OCI-LY7 (cell line): ENCODE results near the gene DNAJB12. TPM values are rescaled to one million over a fixed set of nuclear protein-coding genes. Genes with fewer than 3 reads are reported as not detected.

ENCODE experiments used
- BruUV-seq: library from RNA; stranded (reverse); fragments of 400-500 nt; replicated peaks from 2 replicates; lab custom pipeline; 2021; lab: Mats Ljungman, UMichigan
- CTCF ChIA-PET: fragments of 300-600 bp; sonication (Branson Sonifier 250); formaldehyde crosslinking; loops from one replicate; lab custom pipeline; 2022; ENCODE audit warnings: antibody characterized with exemption; ENCODE audit not compliant: unreplicated experiment; lab: Charles Lee
- POLR2A ChIA-PET: fragments of 300-600 bp; sonication (Branson Sonifier 250); formaldehyde crosslinking; loops from one replicate; lab custom pipeline; 2022; ENCODE audit warnings: antibody characterized with exemption; lab: Charles Lee
- DNase-seq: peaks from one replicate; pipeline ENCODE4 v3.0.0-alpha.2; 2015; ENCODE audit warnings: low spot score
- H2AFZ ChIP-seq: fragments of 200-600 bp; sonication (generic), shearing (Covaris generic); 2 replicates; pipeline ENCODE4 v1.6.1; 2014; ENCODE audit warnings: mild to moderate bottlenecking, antibody characterized with exemption, low read length, moderate library complexity
- H3K27ac ChIP-seq: fragments of 200-600 bp; sonication (generic); 2 replicates; pipeline ENCODE4 v1.5.1; 2014; ENCODE audit warnings: mixed run types, low read depth, mild to moderate bottlenecking, moderate library complexity, low read length, inconsistent platforms; ENCODE audit not compliant: poor library complexity, severe bottlenecking
- H3K36me3 ChIP-seq: fragments of 200-600 bp; sonication (generic); 2 replicates; pipeline ENCODE4 v1.6.1; 2014; ENCODE audit warnings: mild to moderate bottlenecking, antibody characterized with exemption, low read length, moderate library complexity, mixed read lengths; ENCODE audit not compliant: insufficient read depth
- H3K4me1 ChIP-seq: fragments of 200-600 bp; sonication (generic); 2 replicates; pipeline ENCODE4 v1.5.1; 2014; ENCODE audit warnings: mild to moderate bottlenecking, low read length; ENCODE audit not compliant: insufficient read depth, poor library complexity, severe bottlenecking
- H3K4me2 ChIP-seq: fragments of 200-600 bp; sonication (generic); 2 replicates; pipeline ENCODE4 v1.6.1; 2014; ENCODE audit warnings: mild to moderate bottlenecking, low read length
- H3K4me3 ChIP-seq: fragments of 200-600 bp; sonication (generic); 2 replicates; pipeline ENCODE4 v1.5.1; 2014; ENCODE audit warnings: mild to moderate bottlenecking, low read depth, low read length; ENCODE audit not compliant: poor library complexity, severe bottlenecking
- H3K79me2 ChIP-seq: fragments of 200-600 bp; sonication (generic); 2 replicates; pipeline ENCODE4 v1.6.1; 2016; ENCODE audit warnings: low read depth, mild to moderate bottlenecking, low read length, moderate library complexity, mixed read lengths; ENCODE audit not compliant: insufficient read depth
- H3K9me2 ChIP-seq: fragments of 200-600 bp; sonication (generic); 2 replicates; pipeline ENCODE4 v1.6.1; 2016; ENCODE audit warnings: mild to moderate bottlenecking, low read length, mixed read lengths; ENCODE audit not compliant: insufficient read depth
- H3K9me3 ChIP-seq: fragments of 200-600 bp; sonication (generic); 2 replicates; pipeline ENCODE4 v1.6.1; 2014; ENCODE audit warnings: mild to moderate bottlenecking, mixed run types, low read length, mixed read lengths
- H4K20me1 ChIP-seq: fragments of 200-600 bp; sonication (generic); 2 replicates; pipeline ENCODE4 v1.6.1; 2014; ENCODE audit warnings: mild to moderate bottlenecking, antibody characterized with exemption, low read length, moderate library complexity, mixed read lengths; ENCODE audit not compliant: insufficient read depth
- EZH2phosphoT487 ChIP-seq: fragments of 200-600 bp; sonication (generic); IDR thresholded peaks from 2 replicates; pipeline ENCODE4 v1.6.1; 2018; ENCODE audit warnings: low read depth, borderline replicate concordance, mild to moderate bottlenecking, mixed run types, antibody characterized with exemption, low read length, moderate library complexity, mixed read lengths
- intact Hi-C: fragments of 100-400 bp; cut with micrococcal nuclease; formaldehyde crosslinking; loops from one replicate; pipeline ENCODE4 v1.10.0; 2022; ENCODE audit not compliant: unreplicated experiment
- total RNA-seq, 2 experiments: library from RNA; depleted of rRNA in 1 of 2; stranded (reverse); fragments of >200 nt in 1 of 2; shearing (Covaris generic) in 1 of 2; gene quantifications; 2 replicates each; pipeline ENCODE4 v1.2.3, GENCODE V29; 2014 to 2022
- TF ChIP-seq, protein P1 (sequence below): fragments of 200-600 bp; sonication (generic); conservative IDR thresholded peaks from 2 replicates; pipeline ENCODE4 v1.5.1; 2014; ENCODE audit warnings: mild to moderate bottlenecking, antibody characterized with exemption, low read length, moderate library complexity, mixed read lengths

DNAJB12 gene
- total RNA-seq, 2 experiments from 2014 or later: 27.4 to 28.3 TPM

DNA sequence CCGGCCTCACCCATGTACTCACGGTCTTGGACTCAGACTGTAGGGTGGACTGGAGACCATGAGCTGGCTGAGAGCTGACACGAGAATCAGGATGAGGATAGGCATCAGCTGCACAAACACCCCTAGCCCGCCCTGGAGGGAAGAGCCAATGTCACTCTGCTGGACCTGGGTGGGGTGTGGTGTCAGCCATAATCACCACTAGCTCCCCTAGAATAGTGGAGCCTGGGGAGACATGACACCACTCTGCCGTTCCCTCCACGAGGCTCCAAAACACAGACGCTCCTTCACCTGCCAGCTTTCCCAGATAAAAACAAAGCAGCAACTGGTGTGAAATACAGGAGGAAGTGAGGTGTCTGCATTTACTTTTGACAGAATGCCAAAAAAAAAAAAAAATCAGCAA is 16.5 kb downstream of the DNAJB12 start:
- H3K36me3 ChIP-seq: peaks cover 78% of the 10 kb centered on the region

DNA sequence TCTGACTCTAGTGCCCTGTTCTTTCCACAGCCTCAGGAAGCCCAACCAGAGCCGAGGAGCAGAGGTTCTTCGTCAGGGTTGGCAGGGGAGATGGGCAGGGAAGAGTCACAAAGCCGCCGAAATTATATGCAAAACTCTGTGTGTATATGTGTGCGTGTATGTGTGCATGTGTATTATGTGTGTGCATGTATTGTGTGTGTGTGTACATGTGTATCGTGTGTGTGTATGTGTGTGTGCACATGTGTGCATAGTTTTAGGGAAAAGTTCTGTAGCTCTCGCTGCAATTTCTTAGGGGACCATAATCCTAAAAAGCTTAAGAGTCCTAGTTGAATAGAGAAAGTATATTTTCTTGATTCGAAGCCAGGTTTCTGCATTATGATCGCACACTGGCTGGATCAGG is 17.0 kb downstream of the DNAJB12 start:
- ChIA-PET CTCF (interaction anchor here (0.8 to 1.8 kb wide), 3 partner anchors 62 to 205 kb away, joined by 3 to 6 read pairs (median 3); no protein-coding TSS in a partner anchor), POLR2A (interaction anchor here (0.5 to 1.9 kb wide), 5 partner anchors 13 to 383 kb away, joined by 3 to 4 read pairs (median 3); no protein-coding TSS in a partner anchor)

More for the DNA sequence above, 16.5 kb downstream of the DNAJB12 start:
- ChIA-PET POLR2A (interaction anchor here (0.5 to 1.0 kb wide), 2 partner anchors 12 to 383 kb away, joined by 3 read pairs; no protein-coding TSS in a partner anchor), CTCF (interaction anchor here (1.4 to 1.8 kb wide), 2 partner anchors 63 to 205 kb away, joined by 3 to 6 read pairs; no protein-coding TSS in a partner anchor)
- no peaks in the 10 kb centered on the region for H3K79me2 ChIP-seq
- H3K4me2 ChIP-seq: no peak overlapping the region
- H3K9me3 ChIP-seq: no peaks in the 10 kb centered on the region
- peaks cover 27% of the 10 kb centered on the region for H3K4me1 ChIP-seq
- no peak overlapping the region for H3K27ac ChIP-seq
- intact Hi-C loops: no loop called here
- BruUV-seq: no TSS peak
- no peak overlapping the region for H2AFZ ChIP-seq
- H4K20me1 ChIP-seq: no peaks in the 10 kb centered on the region
- H3K9me2 ChIP-seq: no peaks in the 10 kb centered on the region
- TF ChIP-seq EZH2phosphoT487: no peak
- TF ChIP-seq, protein P1, sequence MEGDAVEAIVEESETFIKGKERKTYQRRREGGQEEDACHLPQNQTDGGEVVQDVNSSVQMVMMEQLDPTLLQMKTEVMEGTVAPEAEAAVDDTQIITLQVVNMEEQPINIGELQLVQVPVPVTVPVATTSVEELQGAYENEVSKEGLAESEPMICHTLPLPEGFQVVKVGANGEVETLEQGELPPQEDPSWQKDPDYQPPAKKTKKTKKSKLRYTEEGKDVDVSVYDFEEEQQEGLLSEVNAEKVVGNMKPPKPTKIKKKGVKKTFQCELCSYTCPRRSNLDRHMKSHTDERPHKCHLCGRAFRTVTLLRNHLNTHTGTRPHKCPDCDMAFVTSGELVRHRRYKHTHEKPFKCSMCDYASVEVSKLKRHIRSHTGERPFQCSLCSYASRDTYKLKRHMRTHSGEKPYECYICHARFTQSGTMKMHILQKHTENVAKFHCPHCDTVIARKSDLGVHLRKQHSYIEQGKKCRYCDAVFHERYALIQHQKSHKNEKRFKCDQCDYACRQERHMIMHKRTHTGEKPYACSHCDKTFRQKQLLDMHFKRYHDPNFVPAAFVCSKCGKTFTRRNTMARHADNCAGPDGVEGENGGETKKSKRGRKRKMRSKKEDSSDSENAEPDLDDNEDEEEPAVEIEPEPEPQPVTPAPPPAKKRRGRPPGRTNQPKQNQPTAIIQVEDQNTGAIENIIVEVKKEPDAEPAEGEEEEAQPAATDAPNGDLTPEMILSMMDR: no peak
- no peak overlapping the region for H3K4me3 ChIP-seq
- DNase-seq: no peak

More for the DNA sequence above, 17.0 kb downstream of the DNAJB12 start:
- H3K4me3 ChIP-seq: no peak overlapping the region
- DNase-seq: no peak
- H4K20me1 ChIP-seq: no peaks in the 10 kb centered on the region
- intact Hi-C loops: loop anchor here (1.0 to 2.0 kb wide), 3 partner anchors 205 to 428 kb away; no protein-coding TSS in a partner anchor
- TF ChIP-seq, protein P1: no peak
- no peak for TF ChIP-seq EZH2phosphoT487
- peaks cover 75% of the 10 kb centered on the region for H3K36me3 ChIP-seq
- H3K9me3 ChIP-seq: no peaks in the 10 kb centered on the region
- no peak overlapping the region for H3K4me2 ChIP-seq
- no peak overlapping the region for H3K27ac ChIP-seq
- peaks cover 32% of the 10 kb centered on the region for H3K4me1 ChIP-seq
- no TSS peak for BruUV-seq
- H3K9me2 ChIP-seq: no peaks in the 10 kb centered on the region
- H3K79me2 ChIP-seq: no peaks in the 10 kb centered on the region
- H2AFZ ChIP-seq: no peak overlapping the region
